HEK293T (cell line): ENCODE measurements around the gene CSNK1G1.
A peak's percentile ranks its signal among the peaks of the same experiment; 100 is the strongest.
"Not testable (repeated sequence)": the region's sequence is repeated elsewhere in the genome, so short reads cannot be mapped to it uniquely, and the experiment has no call there.

Source experiments
- CTCF ChIA-PET: fragments of 350-600 bp; formaldehyde crosslinking; extraction: SDS; loops from one replicate; lab custom pipeline; 2021; ENCODE audit warnings: antibody characterized with exemption, inconsistent platforms; lab: Yijun Ruan, JAX
- POLR2A ChIA-PET: fragments of 350-600 bp; formaldehyde crosslinking; extraction: SDS; loops from one replicate; lab custom pipeline; 2020; ENCODE audit warnings: antibody characterized with exemption, inconsistent platforms; lab: Yijun Ruan, JAX
- DNase-seq: peaks from one replicate; pipeline ENCODE4 v3.0.0; 2012; ENCODE audit warnings: mixed read lengths; ENCODE audit errors: extremely low spot score
- ARNT ChIP-seq: fragments of 450-650 bp; IDR thresholded peaks from 2 replicates; pipeline ENCODE4 v1.6.1; 2017; ENCODE audit warnings: mild to moderate bottlenecking
- BHLHE40 ChIP-seq: fragments of 450-650 bp; IDR thresholded peaks from 2 replicates; pipeline ENCODE4 v1.6.1; 2016; ENCODE audit warnings: mild to moderate bottlenecking, moderate library complexity, borderline replicate concordance
- CTBP1 ChIP-seq: fragments of 450-650 bp; IDR thresholded peaks from 2 replicates; pipeline ENCODE4 v1.6.1; 2016; ENCODE audit warnings: borderline replicate concordance
- ELF4 ChIP-seq: fragments of 450-650 bp; IDR thresholded peaks from 2 replicates; pipeline ENCODE4 v1.6.1; 2017; ENCODE audit warnings: antibody characterized with exemption
- FOXA1 ChIP-seq: fragments of 450-650 bp; IDR thresholded peaks from 2 replicates; pipeline ENCODE4 v1.6.1; 2016; ENCODE audit warnings: mild to moderate bottlenecking
- FOXK2 ChIP-seq: fragments of 450-650 bp; IDR thresholded peaks from 2 replicates; pipeline ENCODE4 v1.6.1; 2016; ENCODE audit warnings: mild to moderate bottlenecking
- FOXM1 ChIP-seq: fragments of 450-650 bp; IDR thresholded peaks from 2 replicates; pipeline ENCODE4 v1.6.1; 2017; ENCODE audit warnings: mild to moderate bottlenecking, borderline replicate concordance
- HDGF ChIP-seq: fragments of 450-650 bp; IDR thresholded peaks from 2 replicates; pipeline ENCODE4 v1.6.1; 2017; ENCODE audit warnings: antibody characterized with exemption, borderline replicate concordance
- L3MBTL2 ChIP-seq: fragments of 450-650 bp; conservative IDR thresholded peaks from 2 replicates; pipeline ENCODE4 v1.6.1; 2016; ENCODE audit warnings: mild to moderate bottlenecking
- LEF1 ChIP-seq: fragments of 450-650 bp; IDR thresholded peaks from 2 replicates; pipeline ENCODE4 v1.6.1; 2017; ENCODE audit warnings: mild to moderate bottlenecking, borderline replicate concordance
- NFRKB ChIP-seq: fragments of 450-650 bp; IDR thresholded peaks from 2 replicates; pipeline ENCODE4 v1.6.1; 2016; ENCODE audit warnings: mild to moderate bottlenecking, moderate library complexity
- PKNOX1 ChIP-seq: fragments of 450-650 bp; IDR thresholded peaks from 2 replicates; pipeline ENCODE4 v1.6.1; 2016
- SP1 ChIP-seq: fragments of 450-650 bp; IDR thresholded peaks from 2 replicates; pipeline ENCODE4 v1.6.1; 2017
- SUZ12 ChIP-seq: fragments of 450-650 bp; IDR thresholded peaks from 2 replicates; pipeline ENCODE4 v1.6.1; 2016; ENCODE audit warnings: mild to moderate bottlenecking
- TARDBP ChIP-seq: fragments of 450-650 bp; IDR thresholded peaks from 2 replicates; pipeline ENCODE4 v1.6.1; 2016
- ZNF384 ChIP-seq: fragments of 450-650 bp; IDR thresholded peaks from 2 replicates; pipeline ENCODE4 v1.6.1; 2016

The CSNK1G1 gene

GRCh38 chr15:64229129-64229724 is 126.7 kb downstream of the CSNK1G1 start:
- TF ChIP-seq BHLHE40 (no peak), SP1 (no peak), HDGF (no peak), ZNF384 (no peak), FOXM1 (no peak), PKNOX1 (no peak), ARNT (no peak), SUZ12 (no peak), L3MBTL2 (no peak)
- DNase-seq: no peak
- ChIA-PET CTCF (interaction anchor here (0.5 to 0.6 kb wide), 2 partner anchors 129 to 366 kb away, joined by 3 to 7 read pairs; no protein-coding TSS in a partner anchor), POLR2A (no interaction called here)

GRCh38 chr15:64225804-64226203 is 130.2 kb downstream of the CSNK1G1 start:
- DNase-seq: no peak
- no peak for TF ChIP-seq BHLHE40
- TF ChIP-seq PKNOX1: no peak
- TF ChIP-seq FOXK2: no peak
- TF ChIP-seq HDGF: no peak
- TF ChIP-seq L3MBTL2: no peak
- no peak for TF ChIP-seq SP1
- no peak for TF ChIP-seq FOXM1
- no peak for TF ChIP-seq ARNT
- TF ChIP-seq TARDBP: no peak
- no peak for TF ChIP-seq SUZ12
- TF ChIP-seq ELF4: no peak
- no peak for TF ChIP-seq ZNF384
- TF ChIP-seq NFRKB: no peak
- TF ChIP-seq LEF1: no peak
- ChIA-PET POLR2A (no interaction called here), CTCF (no interaction called here)

GRCh38 chr15:64224511-64224910 is 131.5 kb downstream of the CSNK1G1 start:
- no peak for DNase-seq
- no peak for TF ChIP-seq HDGF
- peak; percentile 28; the same call in 1 of the 2 replicates for TF ChIP-seq PKNOX1
- CTCF ChIA-PET: no interaction called here
- POLR2A ChIA-PET: no interaction called here

- ChIA-PET POLR2A (no interaction called here), CTCF (no interaction called here)
- no peak for TF ChIP-seq LEF1
- TF ChIP-seq ZNF384: no peak
- no peak for TF ChIP-seq ELF4
- no peak for TF ChIP-seq FOXM1
- no peak for TF ChIP-seq L3MBTL2
- no peak for TF ChIP-seq TARDBP
- no peak for TF ChIP-seq FOXK2
- TF ChIP-seq FOXA1: no peak
- no peak for TF ChIP-seq PKNOX1
- no peak for TF ChIP-seq HDGF
- no peak for TF ChIP-seq SUZ12
- no peak for TF ChIP-seq CTBP1
- no peak for TF ChIP-seq NFRKB
- TF ChIP-seq BHLHE40: no peak
- no peak for TF ChIP-seq ARNT
- no peak for TF ChIP-seq SP1
- DNase-seq: no peak
Measured at GRCh38 chr15:64223882-64224281, 132.1 kb downstream of the CSNK1G1 start.

GRCh38 chr15:64222573-64223366 is 133.2 kb downstream of the CSNK1G1 start:
- ChIA-PET POLR2A (no interaction called here), CTCF (interaction anchor here (1.1 kb wide), 1 partner anchor 133 kb away, joined by 3 read pairs; the partner anchor contains the start of gene CSNK1G1)
- no peak for DNase-seq
- TF ChIP-seq FOXM1 (no peak), SUZ12 (no peak), FOXA1 (no peak), NFRKB (no peak), TARDBP (no peak), ARNT (no peak), BHLHE40 (no peak), FOXK2 (no peak), LEF1 (no peak)

GRCh38 chr15:64221911-64222310 is 134.1 kb downstream of the CSNK1G1 start:
- POLR2A ChIA-PET: not testable (repeated sequence)

GRCh38 chr15:64217429-64217750 is 138.6 kb downstream of the CSNK1G1 start:
- CTCF ChIA-PET, POLR2A ChIA-PET, DNase-seq: not testable (repeated sequence)

More at GRCh38 chr15:64221911-64222310, 134.1 kb downstream of the CSNK1G1 start:
- not testable (repeated sequence) for DNase-seq
- CTCF ChIA-PET: interaction anchor here (1.1 kb wide), 1 partner anchor 134 kb away, joined by 3 read pairs; the partner anchor contains the start of gene CSNK1G1
